8988T (cell line): ENCODE measurements around the gene NRP2.
A peak's percentile ranks its signal among the peaks of the same experiment; 100 is the strongest.

Source experiments
- DNase-seq: peaks from one replicate; pipeline ENCODE4 v3.0.0; 2011

NRP2 gene

GRCh38 chr2:205712508-205712907 lies 30.2 kb downstream of the NRP2 start:
- DNase-seq = no peak

GRCh38 chr2:205713086-205713485 lies 30.8 kb downstream of the NRP2 start:
- no peak for DNase-seq

GRCh38 chr2:205714058-205714776 lies 31.9 kb downstream of the NRP2 start:
- DNase-seq = no peak

GRCh38 chr2:205714789-205715720 lies 32.8 kb downstream of the NRP2 start:
- no peak for DNase-seq

- DNase-seq = peak; percentile 36
Observed at GRCh38 chr2:205715831-205716525, 33.7 kb downstream of the NRP2 start.

GRCh38 chr2:205717175-205717846 lies 35.0 kb downstream of the NRP2 start:
- DNase-seq = no peak

- no peak for DNase-seq
Observed at GRCh38 chr2:205717999-205718398, 35.7 kb downstream of the NRP2 start.

- DNase-seq = no peak
Observed at GRCh38 chr2:205719847-205720246, 37.5 kb downstream of the NRP2 start.

- no peak for DNase-seq
Observed at GRCh38 chr2:205720451-205720902, 38.2 kb downstream of the NRP2 start.

- DNase-seq = peak; percentile 47
Observed at GRCh38 chr2:205721057-205721449, 38.8 kb downstream of the NRP2 start.

GRCh38 chr2:205722283-205722918 lies 40.1 kb downstream of the NRP2 start:
- DNase-seq = no peak

GRCh38 chr2:205723179-205723578 lies 40.9 kb downstream of the NRP2 start:
- no peak for DNase-seq

GRCh38 chr2:205725059-205725458 lies 42.8 kb downstream of the NRP2 start:
- no peak for DNase-seq

GRCh38 chr2:205726506-205726905 lies 44.2 kb downstream of the NRP2 start:
- no peak for DNase-seq

- no peak for DNase-seq
Observed at GRCh38 chr2:205727174-205727573, 44.9 kb downstream of the NRP2 start.

GRCh38 chr2:205728366-205728765 lies 46.1 kb downstream of the NRP2 start:
- no peak for DNase-seq

GRCh38 chr2:205730191-205730590 lies 47.9 kb downstream of the NRP2 start:
- no peak for DNase-seq

GRCh38 chr2:205730701-205731582 lies 48.6 kb downstream of the NRP2 start:
- no peak for DNase-seq

GRCh38 chr2:205731583-205731981 lies 49.3 kb downstream of the NRP2 start:
- no peak for DNase-seq

- DNase-seq = no peak
Observed at GRCh38 chr2:205732314-205732713, 50.0 kb downstream of the NRP2 start.

GRCh38 chr2:205733082-205733481 lies 50.8 kb downstream of the NRP2 start:
- DNase-seq = no peak
